GM12874 (cell line): Measurements from ENCODE around the gene WFDC2.

Experiments used
- TF ChIP-seq, protein P1 (sequence below): IDR thresholded peaks from 2 replicates; pipeline ENCODE4 v1.5.1; 2011; ENCODE audit warnings: low read depth, mild to moderate bottlenecking, control low read depth, low read length, moderate library complexity; ENCODE audit not compliant: insufficient read depth

WFDC2 gene

DNA sequence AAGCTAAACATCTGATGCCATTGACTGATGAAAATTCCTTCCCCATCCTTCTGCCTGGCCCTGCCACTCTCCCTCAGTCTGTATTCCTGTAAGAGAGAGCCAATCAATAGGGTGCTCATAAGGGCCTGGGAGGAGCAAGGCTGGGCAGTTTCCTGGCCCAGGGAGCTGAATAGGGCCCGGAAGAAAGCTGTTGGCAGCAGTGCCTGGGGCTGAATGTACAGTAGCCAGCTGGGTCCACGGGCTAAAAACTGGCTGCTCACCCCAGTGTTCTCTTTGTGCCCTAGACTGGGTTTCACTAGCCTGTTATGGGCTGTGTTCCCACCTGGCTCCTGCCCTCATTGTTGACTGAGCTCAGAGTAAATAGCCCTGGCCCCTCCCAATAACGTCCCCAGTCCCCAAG, 1.7 kb upstream of the WFDC2 start:
- TF ChIP-seq, protein P1, sequence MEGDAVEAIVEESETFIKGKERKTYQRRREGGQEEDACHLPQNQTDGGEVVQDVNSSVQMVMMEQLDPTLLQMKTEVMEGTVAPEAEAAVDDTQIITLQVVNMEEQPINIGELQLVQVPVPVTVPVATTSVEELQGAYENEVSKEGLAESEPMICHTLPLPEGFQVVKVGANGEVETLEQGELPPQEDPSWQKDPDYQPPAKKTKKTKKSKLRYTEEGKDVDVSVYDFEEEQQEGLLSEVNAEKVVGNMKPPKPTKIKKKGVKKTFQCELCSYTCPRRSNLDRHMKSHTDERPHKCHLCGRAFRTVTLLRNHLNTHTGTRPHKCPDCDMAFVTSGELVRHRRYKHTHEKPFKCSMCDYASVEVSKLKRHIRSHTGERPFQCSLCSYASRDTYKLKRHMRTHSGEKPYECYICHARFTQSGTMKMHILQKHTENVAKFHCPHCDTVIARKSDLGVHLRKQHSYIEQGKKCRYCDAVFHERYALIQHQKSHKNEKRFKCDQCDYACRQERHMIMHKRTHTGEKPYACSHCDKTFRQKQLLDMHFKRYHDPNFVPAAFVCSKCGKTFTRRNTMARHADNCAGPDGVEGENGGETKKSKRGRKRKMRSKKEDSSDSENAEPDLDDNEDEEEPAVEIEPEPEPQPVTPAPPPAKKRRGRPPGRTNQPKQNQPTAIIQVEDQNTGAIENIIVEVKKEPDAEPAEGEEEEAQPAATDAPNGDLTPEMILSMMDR = no peak

DNA sequence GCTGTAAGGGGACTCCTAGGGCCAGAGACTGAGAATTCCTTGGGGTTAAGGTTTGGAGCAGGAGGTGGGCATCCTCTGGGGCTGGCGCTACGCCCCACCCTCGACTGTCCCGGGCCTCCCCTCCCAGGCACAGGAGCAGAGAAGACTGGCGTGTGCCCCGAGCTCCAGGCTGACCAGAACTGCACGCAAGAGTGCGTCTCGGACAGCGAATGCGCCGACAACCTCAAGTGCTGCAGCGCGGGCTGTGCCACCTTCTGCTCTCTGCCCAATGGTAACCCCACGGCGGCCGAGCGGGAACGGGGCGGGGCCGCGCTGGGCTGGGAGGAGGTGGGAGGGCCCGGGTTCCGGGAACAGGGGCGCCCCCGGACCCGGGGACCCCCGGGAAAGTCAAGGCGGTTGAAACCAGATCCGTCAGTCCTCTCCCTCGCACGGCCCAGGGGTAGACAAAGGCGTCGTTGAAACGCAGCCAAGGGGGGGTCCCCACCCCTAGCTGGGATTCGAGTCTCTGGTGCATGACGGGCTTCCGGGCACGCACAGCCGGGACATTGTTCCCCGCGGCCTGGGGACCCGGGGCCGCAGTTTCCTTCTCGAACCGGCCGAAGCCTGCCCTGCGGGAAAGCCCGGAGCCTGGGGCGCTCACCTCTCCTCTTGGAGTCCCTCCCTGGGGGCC, 844 bp downstream of the WFDC2 start:
- TF ChIP-seq, protein P1 = no peak

DNA sequence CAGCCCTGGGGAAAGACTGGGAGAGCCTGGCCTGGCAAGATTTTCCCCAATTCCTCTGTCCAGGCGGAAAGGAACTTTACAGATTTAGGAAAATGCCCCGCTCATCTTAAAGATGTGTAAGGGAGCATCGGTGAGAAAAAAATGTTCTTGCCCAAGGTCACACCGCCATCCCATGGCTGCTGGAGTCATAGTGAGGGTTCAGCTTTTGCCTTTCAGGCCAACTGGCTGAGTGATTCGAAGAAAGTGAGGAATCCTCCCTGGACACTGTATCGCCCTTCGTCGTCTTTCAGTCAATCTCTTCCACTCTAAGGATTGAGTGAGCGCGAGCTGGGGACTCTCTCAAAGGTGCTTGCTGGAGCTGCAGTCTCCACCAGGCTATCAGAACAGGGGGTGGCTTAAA, 1.4 kb downstream of the WFDC2 start:
- TF ChIP-seq, protein P1 = 0 out of 2 replicates have a peak, but pooled peaks have one; percentile 8

DNA sequence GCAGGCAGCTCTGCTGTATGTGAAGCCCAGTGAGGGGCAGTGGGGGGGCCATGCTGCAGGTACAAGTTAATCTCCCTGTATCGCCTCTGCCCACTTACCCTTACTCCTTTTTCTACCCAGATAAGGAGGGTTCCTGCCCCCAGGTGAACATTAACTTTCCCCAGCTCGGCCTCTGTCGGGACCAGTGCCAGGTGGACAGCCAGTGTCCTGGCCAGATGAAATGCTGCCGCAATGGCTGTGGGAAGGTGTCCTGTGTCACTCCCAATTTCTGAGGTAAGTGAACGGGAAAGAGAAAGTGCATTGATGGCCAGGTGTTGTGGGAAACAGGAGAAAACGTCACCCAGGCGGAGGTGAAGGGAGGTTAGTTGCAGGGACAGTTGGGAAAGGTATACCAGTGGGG, 10.3 kb downstream of the WFDC2 start:
- TF ChIP-seq, protein P1 = no peak

DNA sequence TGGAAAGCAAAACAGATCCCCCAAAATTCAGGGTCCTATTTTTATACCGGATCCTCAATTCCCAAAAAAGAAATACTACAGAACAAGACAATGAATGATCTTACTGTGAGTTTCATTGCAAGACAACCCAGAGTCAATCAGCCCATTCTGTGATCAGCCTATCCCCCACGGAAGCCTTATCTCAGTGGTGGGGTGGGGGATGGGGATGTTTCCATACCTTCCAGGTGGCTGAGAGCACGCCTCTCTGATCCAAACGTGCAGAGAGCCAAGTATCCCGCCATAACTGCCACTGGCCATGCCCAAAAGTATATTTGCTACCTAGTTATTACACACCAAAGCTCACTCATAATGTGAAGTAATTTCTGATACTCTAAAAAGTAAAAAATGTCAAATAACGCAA, 15.1 kb downstream of the WFDC2 start:
- TF ChIP-seq, protein P1 = no peak

DNA sequence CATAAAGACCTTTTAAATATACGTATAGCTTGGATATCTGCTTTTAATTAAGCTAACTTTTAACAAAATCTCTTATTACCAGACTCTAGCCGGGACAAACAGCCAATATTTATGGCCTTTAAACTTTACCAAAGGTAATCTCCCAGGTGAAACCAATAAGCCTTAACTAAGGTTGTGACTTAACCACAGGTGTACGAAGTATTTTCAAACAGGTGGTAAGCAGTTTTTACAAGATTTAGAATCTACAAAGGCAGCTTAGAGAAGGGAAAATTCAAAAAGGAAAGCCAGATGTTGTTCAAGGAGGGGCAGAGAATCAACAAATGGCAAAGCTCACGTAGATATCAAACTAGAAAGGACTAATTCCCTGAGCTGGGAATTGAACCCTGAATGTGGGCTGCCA, 15.8 kb downstream of the WFDC2 start:
- TF ChIP-seq, protein P1 = no peak

DNA sequence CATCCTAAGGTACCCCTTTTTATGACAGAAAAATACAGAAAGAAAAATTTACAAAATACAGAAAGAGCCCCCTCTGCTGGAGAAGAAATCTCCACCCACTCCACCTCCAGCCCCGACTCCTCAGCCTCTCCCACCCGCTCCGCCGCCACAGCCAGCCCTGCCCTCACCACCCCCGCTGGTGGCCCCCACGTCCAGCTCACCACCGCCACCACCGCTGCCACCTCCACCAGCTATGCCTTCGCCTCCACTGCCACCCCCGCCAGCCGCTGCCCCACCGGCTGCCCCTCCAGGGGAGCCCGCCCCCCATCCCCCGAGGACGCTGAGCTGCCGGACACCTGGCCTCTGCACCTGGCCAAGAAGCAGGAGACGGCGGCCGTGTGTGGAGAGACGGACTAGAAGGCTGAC, 17.7 kb downstream of the WFDC2 start:
- TF ChIP-seq, protein P1 = no peak
